H1 (cell line): Measurements from ENCODE around the gene EIF2B2. TPM values are rescaled to one million over a fixed set of nuclear protein-coding genes. Genes with fewer than 3 reads are reported as not detected.

ENCODE experiments used
- CTCF ChIA-PET: fragments of 300-600 bp; sonication (Branson Sonifier 250); formaldehyde crosslinking; loops from one replicate; lab custom pipeline; 2021; ENCODE audit not compliant: partially characterized antibody; lab: Charles Lee
- POLR2A ChIA-PET: fragments of 300-600 bp; sonication (Branson Sonifier 250); formaldehyde crosslinking; loops from one replicate; lab custom pipeline; 2021; ENCODE audit warnings: inconsistent platforms; ENCODE audit not compliant: partially characterized antibody; lab: Charles Lee
- DNase-seq, 2 experiments: peaks; one replicate each; pipeline versions ENCODE4 v3.0.0 to v3.0.0-alpha.2; 2010 to 2022; ENCODE audit warnings: low spot score in 2 of 2, low read depth in 1 of 2, mixed read lengths in 1 of 2
- FAIRE-seq: peaks from 2 replicates; lab custom pipeline; 2011; peaks lifted over from hg19 to GRCh38; lab: Jason Lieb, UNC
- H2AFZ ChIP-seq: 2 replicates; pipeline ENCODE4 v1.8.1; 2012; ENCODE audit warnings: low read length, inconsistent platforms
- H2AK5ac ChIP-seq: 2 replicates; pipeline ENCODE4 v1.6.1; 2013; ENCODE audit warnings: low read depth, low read length
- H2BK120ac ChIP-seq: replicated peaks from 2 replicates; pipeline ENCODE3; 2013; ENCODE audit warnings: low read depth, low read length, inconsistent platforms
- H2BK12ac ChIP-seq: 2 replicates; pipeline ENCODE4 v1.6.1; 2013; ENCODE audit warnings: low read depth, low read length
- H2BK15ac ChIP-seq: 2 replicates; pipeline ENCODE4 v1.6.1; 2013; ENCODE audit warnings: low read length
- H2BK20ac ChIP-seq: 2 replicates; pipeline ENCODE4 v1.6.1; 2013; ENCODE audit warnings: low read length
- H2BK5ac ChIP-seq: 2 replicates; pipeline ENCODE4 v1.6.1; 2013; ENCODE audit warnings: low read depth, low read length
- H3K14ac ChIP-seq: 2 replicates; pipeline ENCODE4 v1.6.1; 2013; ENCODE audit warnings: inconsistent platforms; ENCODE audit not compliant: insufficient read length
- H3K18ac ChIP-seq: 2 replicates; pipeline ENCODE4 v1.6.1; 2013; ENCODE audit warnings: low read length; ENCODE audit errors: extremely low read depth
- H3K23ac ChIP-seq: 2 replicates; pipeline ENCODE4 v1.6.1; 2013; ENCODE audit warnings: inconsistent platforms; ENCODE audit not compliant: insufficient read length
- H3K23me2 ChIP-seq: 2 replicates; pipeline ENCODE4 v1.6.1; 2013; ENCODE audit warnings: low read depth, low read length
- H3K27ac ChIP-seq: 2 replicates; pipeline ENCODE4 v1.6.1; 2011; ENCODE audit warnings: low read depth, low read length, inconsistent platforms
- H3K27me3 ChIP-seq, 4 experiments: replicated peaks in 1 of 4; 1 replicate in 1 of 4; 2 replicates in 3 of 4; pipeline versions ENCODE4 v1.6.1 to v1.8.1; 2011 to 2013; ENCODE audit warnings: low read length in 3 of 4, mild to moderate bottlenecking in 3 of 4, inconsistent platforms in 2 of 4, mixed read lengths in 2 of 4, moderate library complexity in 1 of 4; ENCODE audit not compliant: control insufficient read depth in 3 of 4, insufficient read depth in 3 of 4; ENCODE audit errors: extremely low read depth in 1 of 4
- H3K36me3 ChIP-seq, 4 experiments: 2 replicates each; pipeline versions ENCODE4 v1.6.1 to v1.8.1; 2011 to 2013; ENCODE audit warnings: mild to moderate bottlenecking in 4 of 4, low read length in 3 of 4, moderate library complexity in 2 of 4, control low read depth in 1 of 4, inconsistent platforms in 1 of 4; ENCODE audit not compliant: insufficient read depth in 4 of 4, control insufficient read depth in 2 of 4
- H3K4ac ChIP-seq: replicated peaks from 2 replicates; pipeline ENCODE3; 2013; ENCODE audit warnings: low read length, low read depth, mixed read lengths, inconsistent platforms; ENCODE audit not compliant: insufficient read length
- H3K4me1 ChIP-seq, 4 experiments: replicated peaks in 1 of 4; 1 replicate in 1 of 4; 2 replicates in 3 of 4; pipeline versions ENCODE4 v1.6.1 to v1.8.1; 2011 to 2013; ENCODE audit warnings: low read length in 3 of 4, inconsistent platforms in 2 of 4, mixed read lengths in 1 of 4; ENCODE audit not compliant: insufficient read depth in 4 of 4, control insufficient read depth in 3 of 4
- H3K4me2 ChIP-seq, 2 experiments: 2 replicates each; pipeline versions ENCODE4 v1.6.1 to v1.8.1; 2011 to 2013; ENCODE audit warnings: low read depth in 2 of 2, low read length in 2 of 2, control low read depth in 1 of 2, inconsistent platforms in 1 of 2, mild to moderate bottlenecking in 1 of 2; ENCODE audit not compliant: insufficient read depth in 1 of 2
- H3K4me3 ChIP-seq, 4 experiments: fragments of 200-600, 300-600 bp in 1 of 4; sonication (generic), shearing (Covaris generic), sonication (Bioruptor Twin) in 1 of 4; 2 replicates each; pipeline versions ENCODE4 v1.5.1 to v1.8.1; 2011 to 2016; ENCODE audit warnings: low read length in 4 of 4, low read depth in 3 of 4, control low read depth in 2 of 4, inconsistent platforms in 2 of 4, mild to moderate bottlenecking in 2 of 4, mixed read lengths in 1 of 4, moderate library complexity in 1 of 4; ENCODE audit not compliant: insufficient read depth in 2 of 4; ENCODE audit errors: extremely low read depth in 1 of 4
- H3K56ac ChIP-seq: replicated peaks from 2 replicates; pipeline ENCODE3; 2013; ENCODE audit warnings: low read depth, mild to moderate bottlenecking, mixed read lengths, low read length, inconsistent platforms; ENCODE audit not compliant: insufficient read length
- H3K79me1 ChIP-seq: 2 replicates; pipeline ENCODE4 v1.6.1; 2013; ENCODE audit warnings: low read depth, low read length, control low read depth
- H3K79me2 ChIP-seq, 2 experiments: 2 replicates each; pipeline versions ENCODE4 v1.6.1 to v1.8.1; 2012 to 2013; ENCODE audit warnings: low read length in 2 of 2, mild to moderate bottlenecking in 2 of 2, inconsistent platforms in 1 of 2; ENCODE audit not compliant: insufficient read depth in 2 of 2, control insufficient read depth in 1 of 2
- H3K9ac ChIP-seq, 4 experiments: replicated peaks in 1 of 4; 1 replicate in 1 of 4; 2 replicates in 3 of 4; pipeline versions ENCODE4 v1.6.1 to v1.8.1; 2011 to 2013; ENCODE audit warnings: low read depth in 3 of 4, low read length in 3 of 4, control low read depth in 2 of 4, mild to moderate bottlenecking in 2 of 4, moderate library complexity in 2 of 4, inconsistent platforms in 1 of 4; ENCODE audit errors: extremely low read depth in 1 of 4
- H3K9me3 ChIP-seq, 2 experiments: 2 replicates each; pipeline versions ENCODE4 v1.6.1 to v1.8.1; 2012 to 2013; ENCODE audit warnings: mild to moderate bottlenecking in 2 of 2, moderate library complexity in 2 of 2, control low read depth in 1 of 2, inconsistent platforms in 1 of 2, low read depth in 1 of 2, low read length in 1 of 2, mixed read lengths in 1 of 2; ENCODE audit not compliant: insufficient read depth in 2 of 2
- H4K20me1 ChIP-seq, 2 experiments: replicated peaks in 1 of 2; 2 replicates each; pipeline versions ENCODE3 to v1.8.1; 2011 to 2013; ENCODE audit warnings: inconsistent platforms in 2 of 2, low read length in 2 of 2, mild to moderate bottlenecking in 1 of 2; ENCODE audit not compliant: insufficient read depth in 2 of 2, control insufficient read depth in 1 of 2
- H4K5ac ChIP-seq: 2 replicates; pipeline ENCODE4 v1.6.1; 2013; ENCODE audit warnings: low read length, low read depth, mixed read lengths, inconsistent platforms; ENCODE audit not compliant: insufficient read length
- H4K8ac ChIP-seq: 2 replicates; pipeline ENCODE4 v1.8.0; 2013; ENCODE audit warnings: mild to moderate bottlenecking, moderate library complexity, low read length, inconsistent platforms; ENCODE audit not compliant: insufficient read depth; ENCODE audit errors: extremely low read depth
- H4K91ac ChIP-seq: replicated peaks from 2 replicates; pipeline ENCODE3; 2013; ENCODE audit warnings: low read length, mixed read lengths, inconsistent platforms; ENCODE audit not compliant: insufficient read length
- HDAC2 ChIP-seq, 2 experiments: fragments of 300-600 bp in 1 of 2; sonication (generic) in 1 of 2; IDR thresholded peaks; 2 replicates each; pipeline ENCODE4 v1.6.1; 2011 to 2012; ENCODE audit warnings: low read depth in 2 of 2, low read length in 2 of 2, mild to moderate bottlenecking in 2 of 2, moderate library complexity in 2 of 2, borderline replicate concordance in 1 of 2, inconsistent platforms in 1 of 2
- RXRA ChIP-seq: IDR thresholded peaks from 2 replicates; pipeline ENCODE4 v1.6.1; 2011; ENCODE audit warnings: low read depth, mild to moderate bottlenecking, low read length, moderate library complexity; ENCODE audit not compliant: insufficient read depth
- SUZ12 ChIP-seq: fragments of 200-600 bp; sonication (generic); IDR thresholded peaks from 2 replicates; pipeline ENCODE4 v1.6.1; 2012; ENCODE audit warnings: mild to moderate bottlenecking, inconsistent platforms, low read length, moderate library complexity, mixed read lengths
- TCF12 ChIP-seq: IDR thresholded peaks from 2 replicates; pipeline ENCODE4 v1.6.1; 2011; ENCODE audit warnings: low read depth, mild to moderate bottlenecking, low read length
- WGBS, 2 experiments: shearing (Covaris generic) in 1 of 2; methylation state at CpG; one replicate each; pipeline versions ENCODE4 v1.1.6 to v1.1.7; 2013 to 2015; ENCODE audit warnings: low lambda C conversion rate in 2 of 2, mixed read lengths in 2 of 2, inconsistent platforms in 1 of 2, low coverage in 1 of 2, missing lambda C conversion rate in 1 of 2; ENCODE audit not compliant: insufficient replicate concordance in 2 of 2, insufficient coverage in 1 of 2, insufficient read length in 1 of 2; ENCODE audit errors: extremely low coverage in 1 of 2, missing lambda C conversion rate in 1 of 2; 5-methylcytosine and 5-hydroxymethylcytosine counted together
- polyA plus RNA-seq, 7 experiments: library from polyadenylated mRNA; depleted of rRNA in 3 of 7; stranded (reverse) in 5 of 7; unstranded in 2 of 7; fragments of >200 nt in 5 of 7; fragments of 200-250 nt in 2 of 7; gene quantifications; 1 replicate in 5 of 7; 2 replicates in 1 of 7; 4 replicates in 1 of 7; pipeline versions ENCODE4 v1.2.1 to v1.2.3, GENCODE V29; 2011 to 2013; ENCODE audit warnings: missing spikeins in 2 of 7, mixed read lengths in 2 of 7
- total RNA-seq: library from RNA; stranded (reverse); fragmentation: NEBNext Ultra II Directional; extraction: Animal tissue kit (Norgen Biotek cat#: 25700); gene quantifications from 2 replicates; pipeline ENCODE4 v1.2.1, GENCODE V29; 2021

The EIF2B2 gene
- total and polyA plus RNA-seq, 2 of the 8 experiments (the other 6 are each of a cell fraction or from before 2014, with no cell fraction given) = 42.6 to 79.9 TPM

- no peak overlapping the region for H2BK15ac ChIP-seq
- TF ChIP-seq SUZ12 (no peak), TCF12 (no peak), RXRA (no peak), HDAC2 (IDR thresholded peaks at IDR 0.05; ENCODE audit: borderline replicate concordance in 1 of 2, low read depth in 2 of 2, low read length in 2 of 2) (no peak)
- TF ChIP-seq, all 59 proteins: peak for 0
- 89% methylated on average over 2 of the region's 2 CpGs; no CpG with 5 or more reads in 1 of the 2 experiments for WGBS, 2 experiments
- H3K36me3 ChIP-seq = peaks cover 0 to 22% (median 1%) of the 10 kb centered on the region in 4 experiments; a peak in 4 of 8 replicates
- no peak overlapping the region for H2BK20ac ChIP-seq
- no peaks in the 10 kb centered on the region for H3K27me3 ChIP-seq
- H4K5ac ChIP-seq = no peak overlapping the region
- H4K20me1 ChIP-seq = no peaks in the 10 kb centered on the region
- no peak overlapping the region for H3K56ac ChIP-seq
- DNase-seq (no peak), FAIRE-seq (no peak)
- no peak overlapping the region for H2BK120ac ChIP-seq
- no peaks in the 10 kb centered on the region for H3K4me1 ChIP-seq
- no peak overlapping the region for H3K9ac ChIP-seq
- H2BK5ac ChIP-seq = no peak overlapping the region
- POLR2A ChIA-PET = interaction anchor here (1.2 kb wide), 1 partner anchor 16 kb away, joined by 3 read pairs; no protein-coding TSS in a partner anchor
- H2AK5ac ChIP-seq = no peak overlapping the region
- no peaks in the 10 kb centered on the region for H3K9me3 ChIP-seq
- no peaks in the 10 kb centered on the region for H3K23me2 ChIP-seq
- H2AFZ ChIP-seq = no peak overlapping the region
- CTCF ChIA-PET = interaction anchor here (1.2 to 2.6 kb wide), 2 partner anchors 47 to 51 kb away, joined by 3 to 13 read pairs; no protein-coding TSS in a partner anchor
- H3K79me1 ChIP-seq = no peaks in the 10 kb centered on the region
- no peaks in the 10 kb centered on the region for H3K79me2 ChIP-seq
- no peak overlapping the region for H3K23ac ChIP-seq
- no peak overlapping the region for H3K4me2 ChIP-seq
- no peak overlapping the region for H4K91ac ChIP-seq
- H4K8ac ChIP-seq = no peak overlapping the region
- no peak overlapping the region for H3K4me3 ChIP-seq
- no peak overlapping the region for H3K18ac ChIP-seq
- no peak overlapping the region for H3K27ac ChIP-seq
- H2BK12ac ChIP-seq = no peak overlapping the region
- H3K14ac ChIP-seq = no peak overlapping the region
- H3K4ac ChIP-seq = no peak overlapping the region
Observed at GRCh38 chr14:75040959-75041358, 38.2 kb downstream of the EIF2B2 start.
